ENCODE results near the gene RPP21. TPM values are rescaled to one million over a fixed set of nuclear protein-coding genes. Genes with fewer than 3 reads are reported as not detected.

RPP21 gene
- total RNA-seq, 1 donor, result 26.3 TPM

DNA sequence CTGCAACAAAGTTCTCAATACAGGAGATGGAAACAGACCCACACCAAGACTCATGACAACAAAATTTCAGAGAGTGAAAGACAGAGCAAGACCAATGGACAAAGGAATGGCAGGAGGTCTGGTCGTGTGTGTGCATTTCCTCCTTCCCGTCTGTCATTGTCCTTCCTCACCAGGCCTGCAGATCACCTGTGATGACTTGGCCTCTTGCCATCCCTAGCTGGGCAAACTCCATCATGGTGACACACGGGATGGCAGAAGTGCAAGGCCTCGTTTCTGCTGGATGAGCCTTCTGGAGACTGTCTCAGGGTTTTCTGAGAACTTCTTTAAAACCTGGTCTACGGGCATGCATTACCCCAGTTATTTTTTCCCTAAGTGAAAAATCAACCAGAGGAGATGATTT lies 49.2 kb downstream of the RPP21 start:
- no peak overlapping the region for H3K4me3 ChIP-seq (ENCODE audit: low read depth, low read length)
- DNase-seq (ENCODE audit: low read depth), result no peak
- no peak for TF ChIP-seq CTCF (IDR thresholded peaks at IDR 0.05; ENCODE audit: insufficient read depth, low read depth, low read length)

Small RNA genes lying within 50 kb of the gene (small RNA-seq; reads per million reads assigned to genes)
- not detected for gene HLA-N

Other genes with a start within 250 kb of the RPP21 start
- not detected in 2 replicates for gene TRIM31, start 232.1 kb upstream of the RPP21 start, total RNA-seq
- gene TRIM40, start 209.0 kb upstream of the RPP21 start, total RNA-seq, result not detected in 2 replicates
- gene TRIM10, start 183.9 kb upstream of the RPP21 start, total RNA-seq, result not detected in 2 replicates
- gene TRIM15, start 181.6 kb upstream of the RPP21 start, total RNA-seq, result not detected in 2 replicates
- 20.9 and 21.2 TPM in 2 replicates for gene TRIM26, start 131.8 kb upstream of the RPP21 start, total RNA-seq
- 10.8 and 11.3 TPM in 2 replicates for gene TRIM39, start 18.2 kb upstream of the RPP21 start, total RNA-seq
- 165 and 183 TPM in 2 replicates for gene HLA-E, start 144.4 kb downstream of the RPP21 start, total RNA-seq
- gene GNL1, start 211.3 kb downstream of the RPP21 start, total RNA-seq, result 50.3 and 52.7 TPM in 2 replicates
- gene PRR3, start 212.1 kb downstream of the RPP21 start, total RNA-seq, result 5.8 and 6.0 TPM in 2 replicates
- 30.9 and 37.6 TPM in 2 replicates for gene ABCF1, start 226.3 kb downstream of the RPP21 start, total RNA-seq

Data from fibroblast of villous mesenchyme (primary cell).